Naive thymus-derived CD4-positive, alpha-beta T cell (primary cell): ENCODE data around the gene KDM2A. TPM values are rescaled to one million over a fixed set of nuclear protein-coding genes. Genes with fewer than 3 reads are reported as not detected.
A peak's percentile ranks its signal among the peaks of the same experiment; 100 is the strongest.
"Not testable (repeated sequence)": the region's sequence is repeated elsewhere in the genome, so short reads cannot be mapped to it uniquely, and the experiment has no call there.

Experiments
- ATAC-seq: fragments of 150-1000 bp; cut with Tn5 transposase; 2 replicates; pipeline ENCODE4 v1.10.0; 2021; ENCODE audit warnings: mild to moderate bottlenecking, moderate library complexity
- CTCF ChIA-PET: fragments of 350-600 bp; sonication (Branson Sonifier 250); formaldehyde crosslinking; loops from one replicate; lab custom pipeline; 2021; ENCODE audit warnings: antibody characterized with exemption; lab: Charles Lee
- POLR2A ChIA-PET: fragments of 350-600 bp; sonication (Branson Sonifier 250); formaldehyde crosslinking; loops from one replicate; lab custom pipeline; 2021; ENCODE audit warnings: antibody characterized with exemption, inconsistent platforms; lab: Charles Lee
- DNase-seq, 9 donors: peaks; one replicate each; pipeline versions ENCODE4 v3.0.0 to v3.0.0-alpha.2; 2020 to 2022; ENCODE audit warnings: mixed read lengths in 1 of 9
- H3K27ac ChIP-seq: one replicate; pipeline ENCODE4 v1.7.0; 2013; ENCODE audit warnings: mild to moderate bottlenecking, low read depth, low read length, moderate library complexity
- H3K27me3 ChIP-seq, 2 donors: one replicate each; pipeline ENCODE4 v1.7.0; 2013; ENCODE audit warnings: low read length in 2 of 2, mild to moderate bottlenecking in 2 of 2, moderate library complexity in 2 of 2; ENCODE audit not compliant: control insufficient read depth in 2 of 2, insufficient read depth in 2 of 2
- H3K36me3 ChIP-seq, 3 experiments: 1 replicate in 2 of 3; 2 replicates in 1 of 3; pipeline ENCODE4 v1.7.0; 2013; ENCODE audit warnings: low read length in 3 of 3, mild to moderate bottlenecking in 3 of 3, moderate library complexity in 1 of 3; ENCODE audit not compliant: insufficient read depth in 3 of 3, control insufficient read depth in 2 of 3
- H3K4me1 ChIP-seq, 2 donors: one replicate each; pipeline ENCODE4 v1.7.0; 2013; ENCODE audit warnings: low read length in 2 of 2, mild to moderate bottlenecking in 2 of 2, moderate library complexity in 1 of 2; ENCODE audit not compliant: control insufficient read depth in 2 of 2, insufficient read depth in 2 of 2
- H3K4me3 ChIP-seq: 2 replicates; pipeline ENCODE4 v1.7.0; 2013; ENCODE audit warnings: mild to moderate bottlenecking, low read length
- H3K9me3 ChIP-seq, 3 experiments: 1 replicate in 2 of 3; 2 replicates in 1 of 3; pipeline ENCODE4 v1.7.0; 2013; ENCODE audit warnings: low read length in 3 of 3; ENCODE audit not compliant: control insufficient read depth in 2 of 3
- H3K27ac Mint-ChIP-seq, 9 donors: one replicate each; pipeline ENCODE4 v1.8.0; 2020 to 2022; ENCODE audit warnings: mixed read lengths in 9 of 9, mild to moderate bottlenecking in 8 of 9, moderate library complexity in 5 of 9, inconsistent platforms in 2 of 9
- H3K27me3 Mint-ChIP-seq, 5 donors: one replicate each; pipeline ENCODE4 v1.8.0; 2021 to 2022; ENCODE audit warnings: mixed read lengths in 5 of 5, mild to moderate bottlenecking in 1 of 5
- H3K36me3 Mint-ChIP-seq, 5 donors: one replicate each; pipeline ENCODE4 v1.8.0; 2020 to 2022; ENCODE audit warnings: mixed read lengths in 5 of 5, mild to moderate bottlenecking in 3 of 5, inconsistent platforms in 1 of 5
- H3K4me1 Mint-ChIP-seq, 7 donors: one replicate each; pipeline ENCODE4 v1.8.0; 2020 to 2022; ENCODE audit warnings: mixed read lengths in 7 of 7, mild to moderate bottlenecking in 3 of 7, inconsistent platforms in 1 of 7
- H3K4me3 Mint-ChIP-seq, 10 donors: one replicate each; pipeline ENCODE4 v1.8.0; 2020 to 2022; ENCODE audit warnings: mild to moderate bottlenecking in 10 of 10, mixed read lengths in 10 of 10, moderate library complexity in 6 of 10, inconsistent platforms in 2 of 10
- H3K9me3 Mint-ChIP-seq, 11 donors: one replicate each; pipeline ENCODE4 v1.8.0; 2020 to 2022; ENCODE audit warnings: mixed read lengths in 11 of 11, mild to moderate bottlenecking in 4 of 11, inconsistent platforms in 1 of 11, moderate library complexity in 1 of 11
- intact Hi-C, 2 donors: fragments of 100-400 bp; cut with micrococcal nuclease; formaldehyde crosslinking; loops; one replicate each; pipeline ENCODE4 v1.15.1; 2023
- polyA plus RNA-seq, 2 donors: library from polyadenylated mRNA; unstranded; fragments of 300-500 nt; fragmentation: Illumina TruSeq; gene quantifications; one replicate each; pipeline ENCODE4 v1.2.3, GENCODE V29; 2021
- total RNA-seq, 6 experiments: library from RNA in 5 of 6; stranded (reverse) in 5 of 6; gene quantifications; 1 replicate in 5 of 6; 2 replicates in 1 of 6; pipeline ENCODE4 v1.2.3 and lab custom pipeline; 2021 to 2026

KDM2A gene
- total and polyA plus RNA-seq, 7 experiments from 2014 or later = 8.7 to 298 (median 223) TPM

- ChIA-PET POLR2A (interaction anchor here (1.4 to 1.6 kb wide), 2 partner anchors 11 to 16 kb away, joined by 3 to 4 read pairs; no protein-coding TSS in a partner anchor), CTCF (interaction anchor here (0.6 to 0.8 kb wide), 4 partner anchors 12 to 75 kb away, joined by 3 to 4 read pairs (median 4); no protein-coding TSS in a partner anchor)
- ATAC-seq = no peak
- H3K4me1 ChIP-seq = peaks cover 4 to 22% of the 10 kb centered on the region in 2 donors
- Mint-ChIP-seq H3K27ac (peak overlapping the region in 8 of 9 donors; percentile 9 to 77 (median 28)), H3K4me3 (no peak overlapping the region), H3K4me1 (peaks cover 16 to 51% (median 37%) of the 10 kb centered on the region in 7 donors), H3K27me3 (no peaks in the 10 kb centered on the region), H3K9me3 (peaks cover 0 to 3% (median 0%) of the 10 kb centered on the region in 11 donors), H3K36me3 (peaks cover 12 to 35% (median 19%) of the 10 kb centered on the region in 5 donors)
- H3K27me3 ChIP-seq = no peaks in the 10 kb centered on the region
- H3K9me3 ChIP-seq = no peaks in the 10 kb centered on the region
- intact Hi-C loops = no loop called here
- no peak overlapping the region for H3K27ac ChIP-seq
- no peak for DNase-seq
- H3K4me3 ChIP-seq = no peak overlapping the region
- H3K36me3 ChIP-seq = peaks cover 15 to 56% (median 36%) of the 10 kb centered on the region in 3 experiments
Observed at GRCh38 chr11:67256477-67257135, 137.5 kb downstream of the KDM2A start.

GRCh38 chr11:67260406-67260805, 141.3 kb downstream of the KDM2A start:
- peaks cover 0 to 3% (median 0%) of the 10 kb centered on the region in 11 donors for H3K9me3 Mint-ChIP-seq
- ChIA-PET CTCF (no interaction called here), POLR2A (no interaction called here)
- Histone ChIP-seq H3K36me3 (peaks cover 0 to 18% (median 6%) of the 10 kb centered on the region in 3 experiments), H3K27ac (no peak overlapping the region), H3K4me1 (peaks cover 8 to 22% of the 10 kb centered on the region in 2 donors), H3K9me3 (no peaks in the 10 kb centered on the region), H3K4me3 (no peak overlapping the region), H3K27me3 (no peaks in the 10 kb centered on the region)
- H3K36me3 Mint-ChIP-seq = peaks cover 0 to 12% (median 4%) of the 10 kb centered on the region in 5 donors
- peaks cover 18 to 51% (median 37%) of the 10 kb centered on the region in 7 donors for H3K4me1 Mint-ChIP-seq
- no peaks in the 10 kb centered on the region for H3K27me3 Mint-ChIP-seq
- peak overlapping the region in 4 of 9 donors; percentile 22 to 81 (median 39) for H3K27ac Mint-ChIP-seq
- intact Hi-C loops = no loop called here
- ATAC-seq = no peak
- DNase-seq = no peak
- peak overlapping the region in 4 of 10 donors; percentile 47 to 66 (median 52) for H3K4me3 Mint-ChIP-seq

GRCh38 chr11:67260885-67261639, 142.0 kb downstream of the KDM2A start:
- ChIA-PET CTCF (interaction anchor here (1.1 to 4.9 kb wide), 9 partner anchors 8 to 120 kb away, joined by 3 to 85 read pairs (median 7); partner anchors contain the start of genes ANKRD13D and POLD4), POLR2A (interaction anchor here (0.7 to 4.9 kb wide), 13 partner anchors 11 to 144 kb away, joined by 3 to 59 read pairs (median 6); partner anchors contain the start of genes ANKRD13D and POLD4)
- H3K36me3 Mint-ChIP-seq, H3K27me3 ChIP-seq, intact Hi-C loops, H3K9me3 Mint-ChIP-seq, H3K27ac ChIP-seq, H3K4me3 ChIP-seq, H3K27me3 Mint-ChIP-seq, ATAC-seq, H3K9me3 ChIP-seq: not testable (repeated sequence)
- peak overlapping the region; percentile 48 to 88 (median 66) for H3K4me3 Mint-ChIP-seq
- Histone ChIP-seq H3K4me1 (peaks cover 14 to 28% of the 10 kb centered on the region in 2 donors), H3K36me3 (peaks cover 0 to 12% (median 0%) of the 10 kb centered on the region in 3 experiments)
- peaks cover 18 to 54% (median 37%) of the 10 kb centered on the region in 7 donors for H3K4me1 Mint-ChIP-seq
- peak in 1 of 9 donors; percentile 75 for DNase-seq
- peak overlapping the region in 8 of 9 donors; percentile 22 to 62 (median 28) for H3K27ac Mint-ChIP-seq

- ATAC-seq (no peak), DNase-seq (no peak)
- Mint-ChIP-seq H3K27ac (peak overlapping the region in 1 of 9 donors; percentile 52), H3K9me3 (peaks cover 0 to 3% (median 0%) of the 10 kb centered on the region in 11 donors), H3K36me3 (peaks cover 0 to 7% (median 3%) of the 10 kb centered on the region in 5 donors), H3K4me1 (peaks cover 18 to 55% (median 37%) of the 10 kb centered on the region in 7 donors), H3K27me3 (no peaks in the 10 kb centered on the region), H3K4me3 (peak overlapping the region in 5 of 10 donors; percentile 62 to 78 (median 65))
- ChIA-PET CTCF (interaction anchor here (0.9 to 4.9 kb wide), 16 partner anchors 9 to 119 kb away, joined by 3 to 85 read pairs (median 6); partner anchors contain the start of genes ANKRD13D, POLD4 and SSH3), POLR2A (interaction anchor here (0.7 to 4.9 kb wide), 14 partner anchors 10 to 143 kb away, joined by 3 to 59 read pairs (median 6); partner anchors contain the start of genes ANKRD13D and POLD4)
- H3K36me3 ChIP-seq = peaks cover 0 to 6% (median 0%) of the 10 kb centered on the region in 3 experiments
- no peak overlapping the region for H3K4me3 ChIP-seq
- peaks cover 14 to 29% of the 10 kb centered on the region in 2 donors for H3K4me1 ChIP-seq
- no peaks in the 10 kb centered on the region for H3K9me3 ChIP-seq
- intact Hi-C loops = no loop called here
- H3K27ac ChIP-seq = no peak overlapping the region
- no peaks in the 10 kb centered on the region for H3K27me3 ChIP-seq
Observed at GRCh38 chr11:67261640-67261945, 142.5 kb downstream of the KDM2A start.

- H3K9me3 Mint-ChIP-seq = peaks cover 0 to 3% (median 0%) of the 10 kb centered on the region in 11 donors
- no peak for ATAC-seq
- peaks cover 15 to 56% (median 37%) of the 10 kb centered on the region in 7 donors for H3K4me1 Mint-ChIP-seq
- Histone ChIP-seq H3K27me3 (no peaks in the 10 kb centered on the region), H3K9me3 (no peaks in the 10 kb centered on the region), H3K36me3 (peaks cover 0 to 5% (median 0%) of the 10 kb centered on the region in 3 experiments), H3K4me1 (peaks cover 14 to 29% of the 10 kb centered on the region in 2 donors), H3K27ac (no peak overlapping the region), H3K4me3 (no peak overlapping the region)
- H3K27me3 Mint-ChIP-seq = no peaks in the 10 kb centered on the region
- intact Hi-C loops = loop anchor here (1.0 kb wide), 5 partner anchors 9 to 120 kb away; no protein-coding TSS in a partner anchor
- H3K27ac Mint-ChIP-seq = peak overlapping the region; percentile 53 to 93 (median 78)
- DNase-seq = no peak
- POLR2A ChIA-PET = interaction anchor here (0.6 to 4.9 kb wide), 16 partner anchors 10 to 175 kb away, joined by 3 to 59 read pairs (median 6); partner anchors contain the start of genes ANKRD13D, POLD4 and PTPRCAP
- CTCF ChIA-PET = interaction anchor here (0.8 to 4.9 kb wide), 19 partner anchors 9 to 119 kb away, joined by 3 to 85 read pairs (median 6); partner anchors contain the start of genes ANKRD13D, POLD4 and SSH3
- H3K36me3 Mint-ChIP-seq = peaks cover 0 to 5% (median 0%) of the 10 kb centered on the region in 5 donors
- H3K4me3 Mint-ChIP-seq = peak overlapping the region; percentile 61 to 81 (median 74)
Observed at GRCh38 chr11:67261946-67262681, 143.1 kb downstream of the KDM2A start.
